NCI-H1694 (cell line): ENCODE measurements around the gene CPED1.
"Not testable (repeated sequence)": the region's sequence is repeated elsewhere in the genome, so short reads cannot be mapped to it uniquely, and the experiment has no call there.

Experiments used
- DNase-seq: peaks from one replicate; lab custom pipeline; 2025; lab: John Stamatoyannopoulos, UW

CPED1 gene

DNA sequence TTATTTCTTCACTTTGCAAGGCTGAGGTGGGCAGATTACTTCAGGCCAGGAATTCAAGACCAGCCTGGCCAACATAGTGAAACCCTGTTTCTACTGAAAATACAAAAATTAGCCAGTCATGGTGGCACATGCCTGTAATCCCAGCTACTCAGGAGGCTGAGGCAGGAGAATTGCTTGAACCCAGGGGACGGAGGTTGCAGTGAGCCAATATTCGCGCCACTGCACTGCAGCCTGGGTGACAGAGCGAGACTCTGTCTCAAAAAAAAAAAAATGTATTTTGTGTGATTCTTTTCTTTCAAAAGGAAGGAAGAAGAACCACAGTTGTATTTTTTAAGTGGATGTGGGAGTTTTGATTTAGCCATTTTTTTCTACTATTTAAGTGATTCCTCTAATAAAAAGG lies 195.4 kb downstream of the CPED1 start:
- not testable (repeated sequence) for DNase-seq

GRCh38 chr7:121186746-121187145 lies 198.2 kb downstream of the CPED1 start:
- DNase-seq, result no peak

GRCh38 chr7:121187222-121187621 lies 198.7 kb downstream of the CPED1 start:
- no peak for DNase-seq

- DNase-seq, result no peak
Observed at GRCh38 chr7:121187676-121188075, 199.2 kb downstream of the CPED1 start.

DNA sequence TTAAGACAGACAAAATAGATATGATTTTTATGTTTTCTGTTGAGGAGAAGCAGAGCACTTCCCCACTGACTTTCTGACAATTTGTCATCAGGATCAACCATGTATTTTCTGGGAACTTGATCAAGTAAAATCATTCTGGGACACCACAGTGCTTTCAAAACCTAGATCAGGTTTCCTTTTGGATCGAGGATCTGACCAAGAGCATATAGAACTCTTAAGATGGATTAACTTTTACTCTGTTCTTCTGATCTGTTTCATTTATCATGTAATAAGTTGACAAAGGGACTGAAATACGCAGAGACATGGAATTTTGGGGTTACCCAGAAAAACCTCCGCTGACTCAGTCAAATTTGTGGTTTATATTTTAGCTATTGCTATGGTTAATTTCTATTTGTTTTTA lies 204.3 kb downstream of the CPED1 start:
- no peak for DNase-seq

DNA sequence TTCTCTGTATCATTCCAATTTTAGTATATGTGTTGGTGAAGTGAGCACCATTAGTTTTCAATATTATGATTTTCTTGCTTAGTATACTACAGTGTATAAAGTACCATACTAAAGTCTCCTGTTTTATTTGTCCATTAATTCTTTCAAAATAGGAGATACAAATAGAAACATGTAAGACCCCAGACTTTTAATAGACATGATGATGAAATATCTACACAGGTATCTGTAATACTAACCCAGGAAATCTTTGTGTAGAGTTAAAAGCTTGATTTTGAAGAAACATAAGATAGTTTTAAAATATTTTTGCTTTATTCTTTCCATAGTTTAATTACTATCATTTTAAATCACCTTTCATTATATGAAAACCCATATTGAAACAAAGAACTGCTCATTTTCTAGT lies 206.5 kb downstream of the CPED1 start:
- DNase-seq, result no peak

- DNase-seq, result no peak
Observed at GRCh38 chr7:121195874-121196273, 207.4 kb downstream of the CPED1 start.

DNA sequence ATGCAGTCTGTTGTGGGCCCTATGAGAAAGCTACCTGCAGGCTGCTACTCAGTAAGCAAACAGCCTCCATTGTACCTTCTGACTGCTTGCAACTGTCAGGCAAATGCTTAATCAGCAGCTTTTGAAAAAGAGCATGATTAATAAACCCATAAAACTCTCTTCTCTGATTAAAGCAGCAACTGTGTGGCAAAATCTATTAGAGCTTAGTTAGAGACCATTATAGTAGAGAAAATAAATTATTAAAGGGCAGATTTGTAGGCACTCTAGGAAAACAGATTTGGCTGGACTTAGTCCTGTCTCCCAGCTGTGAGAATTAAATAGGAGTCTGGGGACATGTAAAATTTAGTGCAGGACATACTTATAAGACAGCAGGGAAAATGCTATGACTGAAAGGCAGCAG lies 207.8 kb downstream of the CPED1 start:
- no peak for DNase-seq

DNA sequence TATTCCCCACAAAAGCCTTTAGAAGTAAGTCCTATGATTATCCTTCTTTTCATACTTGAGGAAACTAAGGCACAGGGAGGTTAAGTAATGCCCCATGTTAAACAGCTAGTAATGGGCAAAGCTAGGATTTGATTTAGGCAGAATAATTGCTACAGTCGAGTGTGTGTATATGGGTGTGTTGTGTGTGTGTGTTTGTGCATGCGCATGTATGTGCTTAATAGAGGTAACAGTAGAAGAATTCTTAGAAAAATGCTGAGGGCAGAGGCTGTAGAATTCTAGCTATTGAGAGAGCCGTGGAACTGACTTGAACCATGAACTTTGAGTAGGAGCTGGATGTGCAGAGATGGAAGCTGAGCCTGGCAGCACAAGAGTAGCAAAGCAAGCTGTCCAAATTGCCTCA lies 208.9 kb downstream of the CPED1 start:
- DNase-seq, result no peak

DNA sequence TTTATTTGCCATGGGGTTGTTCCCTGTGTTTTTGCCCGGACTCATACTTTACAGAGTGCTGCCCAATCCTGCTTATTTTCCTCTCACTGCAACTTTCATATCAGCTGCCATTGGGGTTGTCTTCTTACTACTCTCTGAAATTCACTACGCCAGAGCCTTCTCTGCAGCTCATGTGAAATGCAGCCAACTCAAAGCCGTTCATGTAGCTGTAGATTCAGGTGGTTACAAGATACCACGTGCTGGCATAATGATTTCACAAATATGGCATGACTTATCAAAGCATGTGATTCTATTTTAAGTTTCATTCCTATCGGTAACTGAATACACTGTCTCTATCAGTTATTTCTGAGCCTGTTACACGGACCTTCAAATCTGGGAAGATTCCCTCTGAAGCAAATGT lies 210.0 kb downstream of the CPED1 start:
- DNase-seq, result no peak

DNA sequence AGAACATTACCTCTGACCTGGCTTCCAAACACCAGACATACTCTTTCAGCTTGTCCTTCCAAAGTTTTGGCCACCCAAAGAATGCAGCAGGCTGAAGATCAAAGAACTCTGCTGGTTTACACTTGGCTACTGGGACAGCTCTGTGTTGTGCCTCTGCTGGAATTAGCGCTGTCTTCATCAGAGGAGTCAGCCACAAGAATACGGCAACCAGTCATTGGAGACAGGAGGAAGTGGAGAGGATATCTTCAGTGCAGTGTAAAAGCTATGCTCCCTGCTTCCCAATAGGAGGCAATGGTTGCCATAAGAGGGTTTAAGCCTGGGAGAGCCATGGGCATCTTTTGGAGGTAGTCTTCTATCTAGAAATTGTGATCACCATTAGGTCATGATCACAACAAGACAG lies 213.6 kb downstream of the CPED1 start:
- DNase-seq, result no peak

- DNase-seq, result no peak
Observed at GRCh38 chr7:121202834-121203233, 214.3 kb downstream of the CPED1 start.

- no peak for DNase-seq
Observed at GRCh38 chr7:121204537-121204936, 216.0 kb downstream of the CPED1 start.

- no peak for DNase-seq
Observed at GRCh38 chr7:121205777-121206176, 217.3 kb downstream of the CPED1 start.

- no peak for DNase-seq
Observed at GRCh38 chr7:121211253-121211652, 222.7 kb downstream of the CPED1 start.

DNA sequence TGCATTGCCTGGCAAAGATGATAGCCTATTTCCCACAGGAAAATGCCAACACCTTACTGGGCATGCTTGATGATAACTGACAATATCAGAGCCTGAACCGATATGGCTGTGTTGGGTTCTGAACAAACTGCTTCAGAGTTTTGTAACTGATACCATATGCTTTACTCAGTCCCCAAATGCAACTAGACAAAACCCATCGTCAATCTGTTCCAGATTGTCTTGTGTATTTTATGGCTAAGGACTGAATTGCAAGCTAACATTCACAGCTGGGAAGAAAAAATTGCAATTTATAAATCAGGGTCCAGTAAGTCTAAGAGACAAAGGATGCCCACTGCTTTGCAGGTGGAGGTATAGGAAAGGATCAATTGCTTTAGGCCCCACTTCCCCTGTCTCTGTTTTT lies 223.5 kb downstream of the CPED1 start:
- DNase-seq, result no peak

DNA sequence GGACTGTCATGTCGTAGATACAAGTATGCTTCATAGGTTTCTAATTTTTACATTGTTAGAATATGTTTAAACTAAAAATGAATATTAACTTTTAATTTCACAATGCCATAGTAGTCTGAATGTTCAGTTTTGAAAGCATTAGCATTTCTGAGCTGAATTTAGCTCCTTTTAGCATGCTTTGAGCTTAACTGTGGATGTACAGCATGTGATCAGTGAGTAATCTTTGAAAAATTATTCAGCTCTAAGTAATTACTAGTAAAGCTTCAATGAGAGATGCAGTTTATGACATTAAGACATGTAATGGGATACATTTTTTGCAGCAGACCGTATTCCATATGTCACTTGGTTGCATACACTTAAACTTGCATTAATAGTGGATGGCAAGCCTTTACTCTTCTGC lies 226.1 kb downstream of the CPED1 start:
- no peak for DNase-seq

DNA sequence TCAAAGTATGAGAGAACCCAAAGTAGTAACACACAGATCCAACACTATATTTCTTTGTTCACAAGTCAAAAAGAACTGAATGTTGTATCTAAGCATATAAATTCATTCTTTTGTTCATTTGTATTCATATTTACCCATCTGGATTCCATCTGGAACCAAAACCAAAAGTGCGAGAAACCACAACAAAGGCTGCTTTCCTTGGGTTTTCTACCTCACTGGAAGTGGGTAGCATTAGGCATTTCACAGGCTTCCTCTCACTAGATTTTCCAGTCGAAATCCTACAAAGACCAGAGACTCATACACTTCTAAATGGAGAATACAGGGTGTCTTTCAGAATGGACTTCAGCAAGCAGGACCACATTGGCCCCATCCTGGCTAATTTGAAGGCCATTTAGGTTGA lies 230.5 kb downstream of the CPED1 start:
- DNase-seq, result no peak

DNA sequence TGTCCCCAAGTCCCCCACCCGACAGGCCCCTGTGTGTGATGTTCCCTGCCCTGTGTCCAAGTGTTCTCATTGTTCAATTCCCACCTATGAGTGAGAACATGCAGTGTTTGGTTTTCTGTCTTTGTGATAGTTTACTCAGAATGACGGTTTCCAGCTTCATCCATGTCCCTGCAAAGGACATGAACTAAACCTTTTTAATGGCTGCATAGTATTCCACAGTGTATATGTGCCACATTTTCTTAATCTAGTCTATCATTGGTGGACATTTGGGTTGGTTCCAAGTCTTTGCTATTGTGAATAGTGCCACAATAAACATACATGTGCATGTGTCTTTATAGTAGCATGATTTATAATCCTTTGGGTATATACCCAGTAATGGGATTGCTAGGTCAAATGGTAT lies 232.6 kb downstream of the CPED1 start:
- DNase-seq, result not testable (repeated sequence)

DNA sequence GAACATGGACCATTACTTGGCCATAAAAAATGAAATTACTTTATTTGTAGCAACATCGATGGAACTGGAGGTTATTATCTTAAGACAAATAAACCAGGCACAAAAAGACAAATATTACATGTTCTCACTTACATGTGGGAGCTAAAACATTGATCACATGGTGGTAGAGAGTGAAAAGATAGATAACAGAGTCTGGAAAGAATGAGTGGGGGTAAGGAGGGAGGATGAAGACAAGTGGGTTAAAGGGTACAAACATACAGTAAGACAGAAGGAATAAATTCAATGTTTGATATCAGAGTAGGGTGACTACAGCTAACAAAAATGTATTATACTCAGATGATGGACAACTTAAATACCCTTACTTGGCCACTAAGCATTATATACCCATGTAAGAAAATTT lies 240.3 kb downstream of the CPED1 start:
- no peak for DNase-seq

DNA sequence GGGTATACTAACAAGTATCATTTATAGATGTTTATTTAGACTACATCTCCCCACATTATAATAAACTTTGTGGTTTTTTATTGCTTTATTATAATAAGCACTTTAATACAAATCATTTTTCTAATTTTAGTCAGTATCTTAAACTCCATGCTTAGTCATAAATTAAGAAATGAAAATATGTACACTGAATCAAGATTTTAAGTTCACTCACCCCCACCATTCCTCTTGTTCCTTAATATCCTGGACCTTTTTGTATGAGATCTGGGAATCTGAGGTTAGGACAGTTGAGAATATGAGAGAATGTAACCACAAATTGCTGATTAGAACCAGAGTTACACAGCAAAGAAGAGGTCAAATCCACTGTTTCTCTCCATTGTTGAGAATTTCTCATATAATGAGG lies 246.7 kb downstream of the CPED1 start:
- no peak for DNase-seq

GRCh38 chr7:121237601-121238000 lies 249.1 kb downstream of the CPED1 start:
- no peak for DNase-seq

DNA sequence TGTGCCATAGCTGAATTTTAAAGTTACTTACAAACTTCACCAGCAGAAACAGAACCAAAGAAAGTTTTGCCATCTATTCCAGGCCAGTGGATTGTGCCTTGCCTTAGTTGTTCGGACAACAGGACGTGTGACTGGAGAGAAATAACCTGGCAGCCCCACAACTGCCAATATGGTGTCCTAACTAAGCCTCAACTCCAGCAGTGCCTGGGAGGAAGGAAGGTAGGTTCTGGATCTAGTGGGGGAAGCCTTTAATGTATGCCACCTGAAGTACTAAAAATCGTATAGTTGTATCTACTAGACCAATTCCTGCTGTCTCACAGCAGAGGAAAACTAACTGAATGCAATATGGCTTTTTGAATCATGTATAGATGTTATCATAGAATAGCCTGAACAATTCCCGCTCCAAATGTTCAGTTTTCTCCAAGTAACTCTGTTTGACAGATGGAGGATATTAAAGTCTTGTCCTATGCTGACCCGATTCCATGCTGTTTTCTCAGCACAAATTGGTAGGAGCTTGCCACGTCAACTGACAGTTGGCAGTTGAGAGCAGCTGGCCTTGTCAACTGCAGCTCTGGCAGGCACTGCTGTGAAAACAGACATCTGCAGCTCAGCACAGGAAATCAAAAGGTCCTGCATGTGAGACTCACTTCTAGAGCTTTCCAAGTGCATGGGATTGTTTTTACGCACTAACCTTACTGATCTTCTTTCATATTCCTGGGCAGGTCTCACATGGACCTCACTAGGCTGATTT lies 255.8 kb downstream of the CPED1 start:
- peak; percentile 97 for DNase-seq

DNA sequence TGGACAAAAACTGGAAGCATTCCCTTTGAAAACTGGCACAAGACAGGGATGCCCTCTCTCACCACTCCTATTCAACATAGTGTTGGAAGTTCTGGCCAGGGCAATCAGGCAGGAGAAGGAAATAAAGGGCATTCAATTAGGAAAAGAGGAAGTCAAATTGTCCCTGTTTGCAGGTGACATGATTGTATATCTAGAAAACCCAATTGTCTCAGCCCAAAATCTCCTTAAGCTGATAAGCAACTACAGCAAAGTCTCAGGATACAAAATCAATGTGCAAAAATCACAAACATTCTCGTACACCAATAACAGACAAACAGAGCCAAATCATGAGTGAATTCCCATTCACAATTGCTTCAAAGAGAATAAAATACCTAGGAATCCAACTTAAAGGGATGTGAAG lies 262.9 kb downstream of the CPED1 start:
- not testable (repeated sequence) for DNase-seq
